K562 (cell line): ENCODE measurements around the gene TANC1. TPM values are rescaled to one million over a fixed set of nuclear protein-coding genes. Genes with fewer than 3 reads are reported as not detected.

Experiments
- ATF1 ChIP-seq, 2 experiments: fragments of 450-650 bp in 1 of 2; IDR thresholded peaks; 2 replicates each; pipeline ENCODE4 v1.6.1; 2016; ENCODE audit warnings: missing compliant biosample characterization in 1 of 2, missing genetic modification characterization in 1 of 2
- GTF2E2 ChIP-seq: fragments of 200-800 bp; sonication (Bioruptor generic); IDR thresholded peaks from 2 replicates; pipeline ENCODE4 v1.6.1; 2016; ENCODE audit warnings: missing genetic modification characterization, missing compliant biosample characterization
- HDAC3 ChIP-seq: fragments of 450-650 bp; IDR thresholded peaks from 2 replicates; pipeline ENCODE4 v1.6.1; 2018; ENCODE audit warnings: borderline replicate concordance, mild to moderate bottlenecking, moderate library complexity; ENCODE audit not compliant: partially characterized antibody
- PHB2 ChIP-seq: fragments of 450-650 bp; IDR thresholded peaks from 2 replicates; pipeline ENCODE4 v1.6.1; 2017; ENCODE audit warnings: low read depth
- RREB1 ChIP-seq: fragments of 250-450 bp; sonication (Bioruptor Pico); IDR thresholded peaks from 2 replicates; pipeline ENCODE4 v1.4.0; 2020
- RUNX1 ChIP-seq: sonication (generic); IDR thresholded peaks from 2 replicates; pipeline ENCODE4 v1.6.1; 2016; ENCODE audit warnings: antibody characterized with exemption, low read depth
- ZEB2 ChIP-seq: fragments of 450-650 bp; IDR thresholded peaks from 2 replicates; pipeline ENCODE4 v1.6.1; 2016
- ZNF134 ChIP-seq: fragments of 250-450 bp; sonication (Bioruptor Pico); conservative IDR thresholded peaks from 2 replicates; pipeline ENCODE4 v1.4.0; 2020
- ZNF644 ChIP-seq: fragments of 200-800 bp; sonication (Bioruptor generic); IDR thresholded peaks from 2 replicates; pipeline ENCODE4 v1.6.1; 2016; ENCODE audit warnings: low read depth, missing genetic modification characterization, missing compliant biosample characterization
- ZNF766 ChIP-seq: fragments of 200-800 bp; sonication (Bioruptor generic); conservative IDR thresholded peaks from 2 replicates; pipeline ENCODE4 v1.6.1; 2016; ENCODE audit warnings: missing genetic modification characterization, missing compliant biosample characterization
- polyA plus RNA-seq, 8 experiments: library from polyadenylated mRNA; depleted of rRNA in 4 of 8; stranded (reverse) in 5 of 8; unstranded in 3 of 8; fragments of >200 nt; fragmentation: Nextera tagmentation in 2 of 8; fragmentation: Illumina TruSeq in 1 of 8; extraction: Ambion mirVana in 2 of 8; extraction: Trizol in 1 of 8; gene quantifications; 2 replicates each; pipeline versions ENCODE4 v1.2.1 to v1.2.3, GENCODE V29; 2011 to 2014; ENCODE audit warnings: inconsistent platforms in 1 of 8, missing spikeins in 1 of 8
- total RNA-seq, 7 experiments: library from RNA; depleted of rRNA in 6 of 7; stranded (reverse); fragments of >200 nt in 6 of 7; fragmentation: Illumina TruSeq in 2 of 7; extraction: Trizol in 2 of 7; gene quantifications; 2 replicates each; pipeline versions ENCODE4 v1.2.1 to v1.2.3, GENCODE V29; 2011 to 2021; ENCODE audit warnings: low replicate concordance in 1 of 7
- TF ChIP-seq, protein P1 (sequence below), 2 experiments: fragments of 450-650 bp; formaldehyde crosslinking in 1 of 2; IDR thresholded peaks; 2 replicates each; pipeline versions ENCODE4 v1.4.0 to v1.6.1; 2014 to 2020; ENCODE audit warnings: mild to moderate bottlenecking in 2 of 2, borderline replicate concordance in 1 of 2, low read depth in 1 of 2
- TF ChIP-seq, protein P2 (sequence below): fragments of 250-450 bp; sonication (Bioruptor Pico); IDR thresholded peaks from 2 replicates; pipeline ENCODE4 v1.4.0; 2020; ENCODE audit warnings: mild to moderate bottlenecking

Gene TANC1
- total and polyA plus RNA-seq, 9 of the 15 experiments (the other 6 are each of a cell fraction or from before 2014, with no cell fraction given), result under 0.01 to 0.20 (median 0.07) TPM; not detected in 1

DNA sequence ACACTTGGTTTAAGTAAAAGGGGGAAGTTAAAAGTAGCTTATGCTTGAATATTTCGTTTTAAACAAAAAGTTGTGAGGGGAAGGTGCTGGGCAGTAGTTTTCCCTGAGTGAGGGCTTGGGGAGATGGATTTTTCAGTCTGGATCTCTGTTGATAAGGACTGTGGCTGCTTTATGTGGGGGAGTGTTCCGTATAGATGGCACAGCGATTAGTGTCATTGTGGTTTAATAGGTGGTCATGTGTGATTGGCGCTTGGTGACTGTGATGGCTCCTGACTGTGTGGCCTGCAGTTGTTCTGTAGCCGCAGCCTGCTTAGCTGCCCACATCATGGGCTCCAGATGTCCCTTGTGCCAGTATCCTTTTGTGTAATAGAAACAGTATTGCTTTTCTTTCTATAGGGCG lies 161.9 kb downstream of the TANC1 start (continued):
- TF ChIP-seq, protein P1, sequence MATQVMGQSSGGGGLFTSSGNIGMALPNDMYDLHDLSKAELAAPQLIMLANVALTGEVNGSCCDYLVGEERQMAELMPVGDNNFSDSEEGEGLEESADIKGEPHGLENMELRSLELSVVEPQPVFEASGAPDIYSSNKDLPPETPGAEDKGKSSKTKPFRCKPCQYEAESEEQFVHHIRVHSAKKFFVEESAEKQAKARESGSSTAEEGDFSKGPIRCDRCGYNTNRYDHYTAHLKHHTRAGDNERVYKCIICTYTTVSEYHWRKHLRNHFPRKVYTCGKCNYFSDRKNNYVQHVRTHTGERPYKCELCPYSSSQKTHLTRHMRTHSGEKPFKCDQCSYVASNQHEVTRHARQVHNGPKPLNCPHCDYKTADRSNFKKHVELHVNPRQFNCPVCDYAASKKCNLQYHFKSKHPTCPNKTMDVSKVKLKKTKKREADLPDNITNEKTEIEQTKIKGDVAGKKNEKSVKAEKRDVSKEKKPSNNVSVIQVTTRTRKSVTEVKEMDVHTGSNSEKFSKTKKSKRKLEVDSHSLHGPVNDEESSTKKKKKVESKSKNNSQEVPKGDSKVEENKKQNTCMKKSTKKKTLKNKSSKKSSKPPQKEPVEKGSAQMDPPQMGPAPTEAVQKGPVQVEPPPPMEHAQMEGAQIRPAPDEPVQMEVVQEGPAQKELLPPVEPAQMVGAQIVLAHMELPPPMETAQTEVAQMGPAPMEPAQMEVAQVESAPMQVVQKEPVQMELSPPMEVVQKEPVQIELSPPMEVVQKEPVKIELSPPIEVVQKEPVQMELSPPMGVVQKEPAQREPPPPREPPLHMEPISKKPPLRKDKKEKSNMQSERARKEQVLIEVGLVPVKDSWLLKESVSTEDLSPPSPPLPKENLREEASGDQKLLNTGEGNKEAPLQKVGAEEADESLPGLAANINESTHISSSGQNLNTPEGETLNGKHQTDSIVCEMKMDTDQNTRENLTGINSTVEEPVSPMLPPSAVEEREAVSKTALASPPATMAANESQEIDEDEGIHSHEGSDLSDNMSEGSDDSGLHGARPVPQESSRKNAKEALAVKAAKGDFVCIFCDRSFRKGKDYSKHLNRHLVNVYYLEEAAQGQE (IDR thresholded peaks at IDR 0.05; ENCODE audit: borderline replicate concordance), result 0 out of 2 replicates have a peak, but pooled peaks have one; percentile 4
- TF ChIP-seq, protein P1 (CRISPR knock-in tag; IDR thresholded peaks at IDR 0.05; ENCODE audit: low read depth), result no peak
- TF ChIP-seq HDAC3, result peak; percentile 45
- TF ChIP-seq RUNX1, result peak; percentile 78; the same call in 1 of the 2 replicates
- TF ChIP-seq GTF2E2 (tag), result no peak
- TF ChIP-seq, protein P2, sequence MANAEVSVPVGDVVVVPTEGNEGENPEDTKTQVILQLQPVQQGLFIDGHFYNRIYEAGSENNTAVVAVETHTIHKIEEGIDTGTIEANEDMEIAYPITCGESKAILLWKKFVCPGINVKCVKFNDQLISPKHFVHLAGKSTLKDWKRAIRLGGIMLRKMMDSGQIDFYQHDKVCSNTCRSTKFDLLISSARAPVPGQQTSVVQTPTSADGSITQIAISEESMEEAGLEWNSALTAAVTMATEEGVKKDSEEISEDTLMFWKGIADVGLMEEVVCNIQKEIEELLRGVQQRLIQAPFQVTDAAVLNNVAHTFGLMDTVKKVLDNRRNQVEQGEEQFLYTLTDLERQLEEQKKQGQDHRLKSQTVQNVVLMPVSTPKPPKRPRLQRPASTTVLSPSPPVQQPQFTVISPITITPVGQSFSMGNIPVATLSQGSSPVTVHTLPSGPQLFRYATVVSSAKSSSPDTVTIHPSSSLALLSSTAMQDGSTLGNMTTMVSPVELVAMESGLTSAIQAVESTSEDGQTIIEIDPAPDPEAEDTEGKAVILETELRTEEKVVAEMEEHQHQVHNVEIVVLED (CRISPR knock-in tag), result peak; percentile 41; the same call in 1 of the 2 replicates
- 0 out of 2 replicates have a peak, but pooled peaks have one; percentile 20 for TF ChIP-seq ZNF134 (CRISPR knock-in tag)
- TF ChIP-seq ZNF644 (tag), result peak; percentile 81; the same call in 1 of the 2 replicates
- TF ChIP-seq PHB2, result 0 out of 2 replicates have a peak, but pooled peaks have one; percentile 25
- peak; percentile 69; the same call in 1 of the 2 replicates for TF ChIP-seq ZNF766 (CRISPR knock-in tag)
- TF ChIP-seq ZEB2, result peak; percentile 82
- TF ChIP-seq ATF1 (CRISPR knock-in tag; IDR thresholded peaks at IDR 0.05), result no peak
- peak; percentile 79 for TF ChIP-seq ATF1 (tag; IDR thresholded peaks at IDR 0.05)
- no peak for TF ChIP-seq RREB1 (CRISPR knock-in tag)
